Endometrium (tissue), 2 donors: Measurements from ENCODE around the gene SLFN12.
"Not testable (repeated sequence)": the region's sequence is repeated elsewhere in the genome, so short reads cannot be mapped to it uniquely, and the experiment has no call there.

Source experiments
- FAIRE-seq: peaks from 2 replicates; lab custom pipeline; 2012; peaks lifted over from hg19 to GRCh38; lab: Jason Lieb, UNC
- donor health status: control.
- donor health status: control.

The SLFN12 gene

DNA sequence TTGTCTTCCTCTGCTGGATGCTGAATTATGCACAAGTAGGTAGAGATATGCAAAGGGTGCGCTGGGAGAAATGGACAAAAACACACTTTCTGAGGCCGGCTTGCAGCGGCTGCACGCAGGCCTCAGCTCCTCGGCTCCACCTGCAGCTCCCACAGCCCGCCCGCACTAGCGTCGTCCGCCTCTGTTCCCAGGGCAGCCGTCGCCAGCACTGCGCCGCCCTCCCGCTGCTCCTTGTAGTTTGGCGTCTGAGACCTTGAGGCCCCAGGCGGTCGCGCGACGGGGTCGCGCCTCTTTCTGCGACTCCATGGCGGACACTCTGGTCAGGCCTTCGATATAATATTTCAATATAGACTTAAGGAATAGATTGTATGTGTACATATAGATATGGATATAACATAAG, 24.8 kb downstream of the SLFN12 start:
- FAIRE-seq = no peak

GRCh38 chr17:35406568-35406967, 25.7 kb downstream of the SLFN12 start:
- no peak for FAIRE-seq

- no peak for FAIRE-seq
Measured at GRCh38 chr17:35404360-35404759, 27.9 kb downstream of the SLFN12 start.

DNA sequence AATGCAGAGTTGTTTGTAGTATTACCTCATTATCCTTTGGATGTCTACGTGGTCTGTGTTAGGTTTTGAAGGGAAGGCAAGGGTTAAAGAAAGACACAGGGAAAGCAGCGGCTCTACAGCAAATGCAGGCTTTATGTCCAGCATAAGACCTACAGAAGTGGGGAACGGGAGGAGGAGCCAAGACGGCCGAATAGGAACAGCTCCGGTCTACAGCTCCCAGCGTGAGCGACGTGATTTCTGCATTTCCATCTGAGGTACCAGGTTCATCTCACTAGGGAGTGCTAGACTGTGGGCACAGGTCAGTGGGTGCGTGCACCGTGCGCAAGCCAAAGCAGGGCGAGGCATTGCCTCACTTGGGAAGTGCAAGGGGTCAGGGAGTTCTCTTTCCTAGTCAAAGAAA, 38.5 kb downstream of the SLFN12 start:
- not testable (repeated sequence) for FAIRE-seq

GRCh38 chr17:35390663-35391062, 41.6 kb downstream of the SLFN12 start:
- no peak for FAIRE-seq

DNA sequence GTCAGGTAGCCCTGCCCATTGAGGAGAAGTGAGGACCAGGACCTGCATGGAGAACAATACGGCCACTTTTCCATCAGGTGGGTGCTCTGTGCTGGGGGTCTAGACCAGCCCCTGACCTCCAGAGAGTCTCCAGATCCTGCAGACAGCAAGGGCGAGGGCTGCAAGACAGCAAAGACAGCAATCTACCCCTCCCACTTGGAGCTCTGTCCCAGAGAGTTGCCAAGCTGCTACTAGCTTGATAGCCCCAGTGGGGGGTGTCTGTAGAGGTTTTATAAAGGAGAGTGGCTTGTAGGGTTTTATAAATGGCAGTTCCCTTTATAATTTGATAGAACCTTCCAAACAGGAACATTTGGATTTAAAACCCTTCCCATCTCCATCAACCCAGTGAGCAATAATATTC, 42.1 kb downstream of the SLFN12 start:
- FAIRE-seq = no peak

DNA sequence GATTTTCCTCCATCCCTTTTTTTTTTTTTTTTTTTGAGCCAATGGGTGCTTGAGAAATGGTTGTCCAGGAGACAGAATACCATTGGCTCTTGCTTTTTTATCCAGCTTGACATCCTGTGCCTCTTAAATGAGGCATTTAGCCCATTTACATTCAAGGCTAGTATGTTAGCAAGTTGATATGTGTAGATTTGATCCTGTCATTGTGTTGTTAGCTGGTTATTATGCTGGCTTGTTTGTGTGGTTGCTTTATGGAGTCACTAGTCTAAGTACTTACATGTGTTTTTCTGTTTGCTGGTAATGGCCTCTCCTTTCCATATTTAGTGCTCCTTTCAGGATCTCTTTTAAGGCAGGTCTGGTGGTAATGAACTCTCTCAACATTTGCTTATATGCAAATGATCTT, 44.8 kb downstream of the SLFN12 start:
- no peak for FAIRE-seq

- no peak for FAIRE-seq
Measured at GRCh38 chr17:35377706-35378105, 54.6 kb downstream of the SLFN12 start.

GRCh38 chr17:35377068-35377467, 55.2 kb downstream of the SLFN12 start:
- FAIRE-seq = no peak

- no peak for FAIRE-seq
Measured at GRCh38 chr17:35376245-35376644, 56.1 kb downstream of the SLFN12 start.

GRCh38 chr17:35374766-35375344, 57.4 kb downstream of the SLFN12 start:
- FAIRE-seq = no peak

DNA sequence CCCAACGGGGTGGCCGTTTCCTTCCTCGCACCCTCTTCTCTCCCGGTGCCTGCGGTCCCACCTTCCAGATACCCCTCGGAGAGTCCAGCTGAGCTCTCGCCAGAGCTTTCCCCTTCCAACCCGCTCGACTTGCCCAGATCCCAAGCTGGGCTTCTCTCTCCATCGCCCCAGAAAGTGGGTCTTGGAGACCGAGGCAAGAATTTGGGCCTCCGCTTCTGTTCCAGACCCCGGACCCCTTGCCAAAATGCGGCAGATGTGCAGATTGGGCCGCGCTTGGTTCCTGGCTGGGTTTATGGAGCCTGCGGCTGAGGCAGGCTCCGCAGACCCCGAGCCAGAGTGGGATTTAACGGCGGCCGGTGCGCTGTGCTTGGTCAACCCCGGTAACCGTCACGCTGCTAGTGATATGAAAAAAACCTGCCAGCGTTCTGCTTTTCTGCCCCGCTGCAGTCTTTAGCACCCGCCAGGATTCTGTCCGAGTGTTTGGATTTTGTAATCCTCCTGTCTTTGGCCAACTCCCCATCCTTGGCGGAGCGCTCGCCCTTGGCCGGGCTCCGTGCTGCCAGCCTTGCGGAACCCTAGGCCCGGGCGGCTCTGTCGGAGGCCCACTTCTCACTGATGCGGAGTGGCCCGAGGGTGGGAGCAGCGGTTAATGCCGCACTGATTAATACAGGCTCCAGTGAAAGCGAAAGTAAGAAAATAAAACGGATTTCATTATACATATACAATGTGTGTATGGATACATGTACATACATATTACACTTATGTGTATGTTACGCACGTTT, 58.1 kb downstream of the SLFN12 start:
- FAIRE-seq = no peak

- peak; percentile 78 for FAIRE-seq
Measured at GRCh38 chr17:35373534-35373983, 58.7 kb downstream of the SLFN12 start, which contains the start of gene SLFN11. TSS of gene SLFN11 (minus strand) at chr17:35373621. CDS start at chr17:35363807, 9,814 bp downstream.

- no peak for FAIRE-seq
Measured at GRCh38 chr17:35372846-35373533, 59.3 kb downstream of the SLFN12 start.

GRCh38 chr17:35371934-35372333, 60.4 kb downstream of the SLFN12 start:
- no peak for FAIRE-seq

DNA sequence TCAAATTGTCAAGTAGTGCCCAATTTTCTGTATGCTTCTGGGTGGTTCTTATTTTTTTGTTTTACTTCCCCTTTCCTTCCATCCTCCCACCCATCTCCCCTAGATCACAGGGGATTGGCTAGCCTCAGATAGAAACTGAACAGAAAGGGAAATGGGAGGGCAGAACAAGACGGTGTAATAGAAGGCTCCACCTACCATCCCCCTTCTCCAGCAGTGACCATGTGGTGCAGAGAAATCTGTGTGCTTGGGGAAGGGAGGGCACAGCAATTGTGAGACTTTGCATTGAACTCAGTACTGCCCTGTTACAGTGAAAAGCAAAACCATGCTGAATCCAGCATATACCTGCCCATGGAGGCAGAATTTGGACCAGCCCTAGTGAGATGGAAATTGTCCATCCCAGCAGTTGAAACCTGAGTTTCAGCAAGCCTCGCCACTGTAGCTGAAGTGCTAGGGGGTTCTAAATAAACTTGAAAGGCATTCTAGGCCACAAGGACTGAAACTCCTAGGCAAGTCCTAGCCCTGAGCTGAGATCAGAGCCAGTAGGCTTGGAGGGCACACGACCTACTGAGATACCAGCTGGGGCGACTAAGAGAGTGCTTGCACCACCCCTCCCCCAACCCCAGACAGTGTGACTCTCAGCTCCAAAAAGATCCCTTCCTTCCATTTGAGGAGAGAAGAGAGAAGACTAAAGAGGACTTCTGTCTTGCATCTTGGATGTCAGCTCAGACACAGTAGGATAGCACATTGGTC, 64.0 kb downstream of the SLFN12 start:
- FAIRE-seq = no peak

DNA sequence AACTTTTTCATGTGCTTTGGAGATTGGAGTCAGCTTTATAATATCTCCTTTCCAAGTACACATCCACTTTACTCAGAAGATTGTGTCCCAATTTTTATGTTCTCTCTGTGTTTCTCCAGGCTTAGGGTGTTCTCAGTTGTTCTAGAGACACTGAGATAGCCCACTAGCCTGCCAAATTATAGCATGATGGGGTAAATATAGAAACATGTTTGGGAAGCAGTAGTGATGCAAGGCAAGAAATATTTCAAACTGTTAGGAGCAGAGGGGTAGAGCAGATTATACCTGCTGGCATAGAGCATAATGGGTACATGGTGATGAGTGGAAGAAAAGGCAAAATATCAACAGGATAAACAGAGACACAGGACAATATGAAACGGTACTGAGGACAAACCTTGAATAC, 71.3 kb downstream of the SLFN12 start:
- no peak for FAIRE-seq
